Raji (cell line): ENCODE data around the gene NR6A1.

Experiments used
- POLR2A ChIP-seq: IDR thresholded peaks from 2 replicates; pipeline ENCODE4 v1.6.1; 2011; ENCODE audit warnings: low read depth, low read length, control low read depth; ENCODE audit not compliant: insufficient read depth

The NR6A1 gene

DNA sequence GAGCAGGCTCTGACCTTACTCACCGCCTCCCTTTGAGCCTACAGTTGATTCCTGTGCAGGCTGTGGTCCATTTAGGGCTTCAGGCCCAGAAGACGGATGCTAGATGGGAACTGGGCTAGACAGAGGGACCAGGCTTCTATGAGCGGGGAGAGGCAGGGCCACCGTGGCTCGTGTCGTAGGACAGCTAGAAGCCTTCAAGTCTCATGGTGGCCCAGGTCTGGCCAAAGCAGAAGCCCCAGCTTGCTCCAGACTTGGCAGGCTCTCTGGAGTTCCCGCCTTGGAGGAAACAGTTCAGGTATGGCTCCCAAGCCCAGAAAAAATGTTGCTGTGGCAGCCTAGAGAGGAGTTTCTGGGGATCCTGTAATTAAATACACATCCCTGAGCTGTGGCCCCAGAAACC, 253.0 kb downstream of the NR6A1 start:
- no peak for TF ChIP-seq POLR2A

DNA sequence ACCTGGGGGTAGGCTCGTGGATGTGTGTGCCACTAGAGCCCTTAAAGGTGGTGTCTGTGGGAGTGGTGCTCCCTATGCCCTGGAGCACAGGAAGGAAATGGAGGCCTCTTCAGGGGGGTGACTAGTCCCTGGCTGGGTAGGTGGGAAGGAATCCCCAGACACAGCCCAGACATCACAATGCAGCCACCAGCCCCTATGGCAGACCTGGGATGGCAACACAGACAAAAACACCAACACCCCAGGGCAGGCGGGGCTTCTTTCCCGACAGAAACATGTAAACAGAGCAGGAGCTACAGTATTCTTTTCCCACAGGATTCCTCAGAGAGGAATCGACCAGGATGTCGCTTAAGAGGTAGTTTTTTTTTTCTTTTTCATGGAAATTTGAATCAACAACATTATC, 253.5 kb downstream of the NR6A1 start:
- no peak for TF ChIP-seq POLR2A

GRCh38 chr9:124514874-124515273, 256.2 kb downstream of the NR6A1 start:
- no peak for TF ChIP-seq POLR2A

GRCh38 chr9:124514125-124514524, 257.0 kb downstream of the NR6A1 start:
- TF ChIP-seq POLR2A = no peak

GRCh38 chr9:124513376-124513994, 257.6 kb downstream of the NR6A1 start:
- TF ChIP-seq POLR2A = no peak

GRCh38 chr9:124512806-124513204, 258.3 kb downstream of the NR6A1 start:
- no peak for TF ChIP-seq POLR2A

DNA sequence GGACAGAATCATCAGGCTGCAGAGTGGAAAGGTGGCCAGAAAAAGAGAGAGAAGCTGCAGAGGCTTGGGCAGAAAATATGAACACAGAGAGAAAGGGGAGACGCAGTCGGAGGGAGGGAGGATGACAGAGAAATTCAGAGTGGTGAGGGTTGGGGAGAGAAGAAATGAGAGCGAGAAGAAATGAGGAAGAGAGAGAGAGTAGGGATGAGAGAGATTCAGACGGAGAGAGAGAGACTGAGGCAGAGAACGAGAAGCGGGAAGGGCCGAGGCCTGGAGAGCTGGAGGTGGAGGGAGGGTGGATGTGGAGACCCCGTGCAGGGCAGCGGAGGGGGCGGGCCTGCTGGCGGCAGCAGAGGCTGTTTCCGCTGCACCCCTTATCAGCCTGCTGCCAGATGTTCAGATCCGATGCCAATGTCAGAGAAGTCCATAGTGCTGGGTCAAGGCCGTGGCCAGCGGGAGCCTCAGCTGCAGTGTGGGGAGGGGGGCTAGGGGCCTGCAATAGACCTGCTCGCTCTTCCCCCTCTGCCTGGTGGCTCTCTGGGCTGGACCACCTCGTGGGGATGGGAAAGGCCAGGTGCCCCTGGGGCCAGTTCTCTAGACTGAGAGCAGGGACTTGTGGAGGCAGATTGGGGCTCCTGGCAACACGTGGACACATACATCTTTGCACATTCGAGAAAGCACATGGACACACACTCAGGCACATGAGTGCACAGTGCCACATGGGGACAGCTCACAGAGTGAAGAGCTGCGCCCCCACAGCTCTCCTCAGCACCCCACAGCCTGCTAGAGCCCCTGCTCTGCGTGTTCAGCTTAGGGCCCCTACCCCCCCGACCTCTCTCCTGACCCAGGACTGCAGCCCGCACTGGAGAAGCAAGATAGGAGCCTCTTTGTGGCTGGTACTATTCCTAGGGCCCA, 259.0 kb downstream of the NR6A1 start:
- TF ChIP-seq POLR2A = no peak

GRCh38 chr9:124511426-124511840, 259.7 kb downstream of the NR6A1 start:
- no peak for TF ChIP-seq POLR2A

DNA sequence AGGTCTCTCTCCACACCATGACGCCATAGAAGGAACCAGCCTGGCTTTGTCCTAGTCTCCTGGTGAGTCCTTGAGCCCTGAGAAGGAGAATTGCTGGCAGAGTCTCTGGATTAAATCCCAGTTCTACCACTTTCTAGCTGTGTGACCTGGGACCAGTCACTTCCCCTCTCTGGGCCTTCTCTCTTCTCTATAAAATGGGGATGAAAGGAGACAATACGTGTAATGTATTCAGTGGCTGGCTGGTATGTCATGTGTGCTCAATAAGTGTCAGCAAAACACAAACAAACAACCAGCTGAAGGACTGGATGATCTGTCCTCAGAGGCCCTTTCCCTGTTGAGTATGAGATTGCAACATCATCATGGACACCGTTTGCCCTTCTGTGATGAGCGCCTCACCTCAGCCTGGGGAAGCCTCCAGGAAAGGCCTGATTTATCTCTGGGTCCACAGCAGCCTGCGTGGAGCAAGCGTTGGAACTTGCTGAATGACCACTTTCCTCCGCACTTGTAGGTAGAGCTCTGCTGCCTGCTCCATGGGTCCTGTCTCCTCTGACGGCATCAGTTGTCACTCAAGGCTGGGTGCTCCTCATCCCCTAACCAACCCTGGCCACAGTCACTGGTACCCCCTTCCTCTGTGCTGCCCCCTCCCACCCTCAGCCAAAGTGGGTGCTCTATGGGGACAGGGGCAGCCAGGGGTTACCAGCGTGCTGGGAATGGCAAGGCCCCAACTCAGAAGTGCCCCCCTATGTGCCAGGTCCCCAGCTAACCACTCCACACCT, 260.3 kb downstream of the NR6A1 start:
- TF ChIP-seq POLR2A = no peak

GRCh38 chr9:124507880-124508423, 263.2 kb downstream of the NR6A1 start:
- TF ChIP-seq POLR2A = no peak

- TF ChIP-seq POLR2A = no peak
These were observed 263.9 kb downstream of the NR6A1 start, which contains the start of gene NR5A1 for GRCh38 chr9:124506931-124507879. NR5A1 (minus strand) TSS chr9:124507399; CDS start chr9:124503395, 4,004 bp downstream.

DNA sequence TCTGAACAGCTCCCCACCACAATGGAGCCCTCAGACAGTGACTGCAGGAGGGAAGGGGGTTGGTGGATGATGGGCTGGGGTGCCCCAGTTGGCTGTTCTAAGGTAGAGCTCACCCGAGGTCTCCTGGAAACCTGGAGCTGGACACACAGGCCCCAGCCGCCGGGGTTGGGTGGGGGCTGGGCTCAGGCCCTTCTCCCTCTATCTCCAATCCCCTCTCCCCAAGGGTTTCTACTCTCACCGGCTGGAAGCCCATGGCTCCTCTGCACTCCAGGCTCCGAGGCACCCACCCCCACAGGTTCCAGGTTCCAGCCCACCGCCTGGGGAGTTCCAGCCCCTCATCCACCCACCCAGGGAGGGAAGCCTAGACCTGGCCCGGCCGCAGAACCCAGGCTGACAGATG, 264.7 kb downstream of the NR6A1 start:
- TF ChIP-seq POLR2A = no peak

- no peak for TF ChIP-seq POLR2A
These were observed 265.2 kb downstream of the NR6A1 start for GRCh38 chr9:124505901-124506346.
